Measurements from ENCODE around the gene BPI.
"Not testable (repeated sequence)": the region's sequence is repeated elsewhere in the genome, so short reads cannot be mapped to it uniquely, and the experiment has no call there.

The BPI gene

GRCh38 chr20:38339521-38339896, 35.6 kb downstream of the BPI start:
- DNase-seq, result not testable (repeated sequence)

DNA sequence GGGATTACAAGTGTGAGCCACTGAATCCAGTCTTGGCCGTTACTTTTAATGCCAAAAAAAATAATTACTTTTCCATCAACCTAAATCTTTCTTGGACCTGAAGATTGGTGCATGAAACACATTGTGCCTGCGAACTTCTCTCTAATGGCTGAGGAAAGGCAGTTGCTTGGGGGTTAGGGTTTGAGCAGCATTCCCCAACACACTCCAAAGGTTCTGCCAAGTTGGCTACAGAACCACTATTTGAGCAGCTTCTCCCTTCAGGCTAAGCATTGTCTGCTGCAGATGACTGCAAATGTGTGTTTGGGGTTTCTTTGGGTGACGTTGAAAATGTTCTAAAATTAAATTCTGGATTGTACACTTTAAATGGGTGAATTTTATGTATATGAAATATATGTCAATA, 36.0 kb downstream of the BPI start:
- no peak for DNase-seq

- no peak for DNase-seq
Observed at GRCh38 chr20:38340693-38341092, 36.7 kb downstream of the BPI start.

- DNase-seq, result no peak
Observed at GRCh38 chr20:38342216-38342615, 38.3 kb downstream of the BPI start.

DNA sequence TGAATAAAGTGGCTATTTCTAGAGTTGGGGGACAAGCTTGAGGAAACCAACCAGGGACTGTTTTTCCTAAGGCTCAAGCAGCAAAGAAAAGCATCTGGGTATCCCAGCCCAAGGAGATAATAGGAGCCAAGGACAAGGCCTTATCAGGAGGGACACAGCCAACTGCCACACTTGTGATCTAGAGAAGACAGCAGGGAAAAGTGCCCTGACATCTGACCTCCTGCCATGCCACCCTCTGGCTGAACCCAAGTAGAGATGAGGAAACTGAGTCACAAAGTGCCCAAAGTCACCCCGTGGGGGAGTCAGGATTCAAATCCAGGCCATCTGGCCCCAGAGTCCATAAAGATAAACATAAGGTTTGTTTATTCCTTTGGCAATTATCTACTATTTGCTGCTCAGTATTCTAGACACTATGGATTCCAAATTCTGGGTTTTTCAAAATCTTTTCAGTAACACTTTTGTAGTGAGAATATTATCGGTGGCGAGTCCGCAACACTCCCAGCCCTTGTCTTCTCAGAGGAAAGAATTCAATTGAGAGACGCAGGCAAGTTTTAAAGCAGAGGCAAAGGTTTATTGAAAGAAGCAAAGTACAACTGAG, 38.9 kb downstream of the BPI start:
- DNase-seq, result no peak

GRCh38 chr20:38343311-38344106, 39.6 kb downstream of the BPI start:
- no peak for DNase-seq

- DNase-seq, result no peak
Observed at GRCh38 chr20:38344107-38344701, 40.2 kb downstream of the BPI start.

DNA sequence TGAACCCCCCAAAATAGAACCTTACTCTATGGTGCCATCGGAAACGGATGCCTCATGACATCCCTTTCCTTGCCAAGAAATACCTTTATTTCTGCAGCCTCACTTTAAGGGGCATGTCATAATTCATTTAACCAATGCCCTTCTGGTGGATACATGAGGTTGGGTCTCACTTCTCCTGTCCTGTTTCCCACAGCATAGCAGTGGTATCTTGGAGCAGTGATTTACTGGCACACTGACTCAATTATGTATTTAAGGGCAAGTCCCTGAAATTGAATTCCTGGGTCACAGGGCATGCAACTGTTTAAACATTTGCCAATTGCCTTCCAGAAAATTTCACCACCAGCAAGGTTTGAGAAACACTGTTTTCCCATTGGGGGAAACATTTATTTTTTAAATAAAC, 41.7 kb downstream of the BPI start:
- DNase-seq, result no peak

- no peak for DNase-seq
Observed at GRCh38 chr20:38346247-38346651, 42.3 kb downstream of the BPI start, which contains the start of gene LBP. LBP (plus strand) TSS chr20:38346482; CDS start chr20:38346517, 35 bp downstream.

DNA sequence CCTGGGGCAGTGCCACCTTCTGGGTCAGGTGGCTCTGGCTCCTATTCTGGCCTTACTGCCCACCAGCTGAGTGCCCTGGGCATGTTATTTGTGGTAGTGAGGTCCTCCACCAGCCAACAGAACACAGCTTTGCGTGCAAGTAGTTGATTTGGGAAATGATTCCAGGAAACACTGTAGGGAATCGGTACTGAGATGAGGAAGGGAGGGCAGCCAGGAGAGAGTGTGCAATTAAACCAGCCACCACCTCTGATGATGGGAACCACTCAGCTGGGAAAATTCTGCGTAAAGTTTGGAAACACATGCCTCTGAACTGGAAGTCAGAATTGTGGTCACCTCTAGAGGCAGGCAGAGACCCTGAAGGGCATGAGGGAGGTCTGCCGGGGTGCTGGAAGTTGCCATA, 42.8 kb downstream of the BPI start:
- DNase-seq, result no peak

- no peak for DNase-seq
Observed at GRCh38 chr20:38349856-38350255, 45.9 kb downstream of the BPI start.

- no peak for DNase-seq
Observed at GRCh38 chr20:38350879-38351775, 47.2 kb downstream of the BPI start.

DNA sequence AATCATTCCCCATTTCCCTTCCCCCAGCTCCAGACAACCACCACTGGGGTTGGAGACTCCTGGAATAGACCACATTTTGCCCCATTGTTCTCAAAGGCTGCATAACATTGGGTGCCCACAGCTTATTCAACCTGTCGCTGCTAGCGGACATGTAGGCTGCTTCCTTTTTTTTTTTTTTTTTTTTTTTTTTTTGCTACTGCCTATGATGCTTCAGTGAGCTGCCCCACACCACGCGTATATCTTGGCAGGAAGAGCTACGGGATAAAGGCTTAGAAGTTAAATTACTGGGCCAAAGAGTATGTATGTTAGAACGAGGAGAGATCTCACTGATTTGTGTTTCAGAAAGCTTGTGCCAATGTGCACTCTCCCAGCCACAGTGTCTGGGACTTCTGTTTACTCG, 49.4 kb downstream of the BPI start:
- DNase-seq, result no peak

DNA sequence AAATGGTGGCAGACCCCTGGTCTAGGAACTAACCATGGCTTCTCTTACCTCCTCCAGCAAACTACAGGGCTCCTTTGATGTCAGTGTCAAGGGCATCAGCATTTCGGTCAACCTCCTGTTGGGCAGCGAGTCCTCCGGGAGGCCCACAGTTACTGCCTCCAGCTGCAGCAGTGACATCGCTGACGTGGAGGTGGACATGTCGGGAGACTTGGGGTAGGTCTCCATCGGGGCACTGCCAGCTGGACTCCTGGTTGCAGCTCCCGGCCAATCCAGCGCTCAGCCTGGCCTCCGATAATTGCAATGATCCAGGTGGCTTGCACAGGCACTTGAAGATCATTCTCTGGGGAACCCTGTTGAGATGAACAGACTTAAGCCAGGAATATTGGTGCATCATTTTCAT, 50.3 kb downstream of the BPI start:
- no peak for DNase-seq

- DNase-seq, result no peak
Observed at GRCh38 chr20:38355161-38356012, 51.4 kb downstream of the BPI start.

- DNase-seq, result no peak
Observed at GRCh38 chr20:38357653-38358207, 53.8 kb downstream of the BPI start.

DNA sequence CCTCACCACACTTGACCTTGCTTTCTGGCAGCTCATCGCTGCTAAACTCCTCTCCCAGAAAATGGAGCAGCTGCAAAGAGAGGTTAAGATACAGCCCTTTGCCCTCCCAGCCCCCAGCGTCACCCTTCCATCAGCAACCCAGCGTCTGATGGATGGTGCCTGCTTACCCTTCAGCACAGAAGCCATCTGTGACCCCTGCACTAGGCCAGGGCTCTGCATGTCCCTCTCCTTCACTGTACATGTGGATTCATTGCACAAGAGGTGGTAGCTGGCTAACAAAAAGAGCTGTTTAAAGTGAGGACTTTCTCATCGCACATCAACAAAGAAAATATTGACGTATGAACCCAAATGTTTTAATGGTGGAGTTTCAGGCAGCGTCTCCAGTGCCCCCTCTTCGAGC, 54.6 kb downstream of the BPI start:
- DNase-seq, result no peak

DNA sequence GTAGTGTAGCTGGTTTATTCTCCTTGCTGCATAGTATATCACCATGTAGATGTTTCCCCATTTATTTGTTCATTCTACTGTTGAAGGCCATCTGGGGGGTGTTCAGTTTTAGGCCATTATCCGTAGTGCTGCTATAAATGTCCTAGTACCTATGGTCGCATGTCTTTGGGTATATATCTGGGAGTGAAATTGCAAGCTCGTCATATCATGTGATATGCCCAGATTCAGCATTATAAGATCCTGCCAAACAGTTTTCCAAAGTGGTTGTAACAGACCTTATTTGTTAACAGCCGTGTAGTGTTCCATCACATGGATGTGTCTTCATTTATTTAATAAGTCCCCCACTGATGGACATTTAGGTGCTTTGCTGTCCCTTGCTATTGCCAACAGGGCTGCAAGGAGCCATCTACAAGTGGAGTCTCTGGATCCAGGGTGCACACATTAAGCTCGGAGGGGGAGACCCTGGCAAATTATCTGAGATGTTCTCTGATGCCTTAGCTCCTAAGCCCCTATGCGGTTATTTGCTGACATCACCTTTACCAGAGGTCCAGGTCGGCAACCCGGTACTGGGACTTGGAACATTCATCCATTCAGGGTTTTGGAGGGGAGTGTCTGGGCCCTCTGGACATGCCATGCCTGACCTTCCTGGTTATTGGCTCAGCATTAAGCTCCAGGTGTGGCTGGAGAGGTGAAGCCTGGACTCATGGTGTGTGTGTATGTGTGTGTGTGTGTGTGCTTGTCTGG, 59.2 kb downstream of the BPI start:
- DNase-seq, result no peak

DNA sequence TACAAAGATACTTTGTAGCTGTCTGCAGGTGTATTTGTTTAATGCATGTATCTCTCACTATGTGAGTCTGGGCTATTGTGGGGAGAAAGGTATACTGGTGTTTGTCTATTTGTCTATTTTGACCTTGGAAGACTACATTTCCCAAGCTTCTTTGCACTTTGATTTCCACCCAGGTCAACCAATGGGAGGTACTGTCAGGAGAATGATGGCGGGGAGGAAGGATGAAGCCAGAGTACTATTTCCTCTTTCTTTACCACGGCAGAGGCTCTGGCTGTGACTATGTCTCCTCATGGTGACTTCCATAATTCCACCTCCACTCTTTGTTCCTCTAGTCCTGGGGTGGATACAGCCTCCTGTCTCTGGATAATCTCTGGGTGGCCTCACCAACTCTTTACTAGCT, 65.4 kb downstream of the BPI start:
- DNase-seq, result no peak

GRCh38 chr20:38372806-38373205, 68.8 kb downstream of the BPI start:
- DNase-seq, result no peak

GRCh38 chr20:38373231-38373867, 69.4 kb downstream of the BPI start:
- DNase-seq, result no peak

Measured in NK-92 treated with Interleukin-12 subunit alpha and Interleukin-12 subunit beta, amount 100 ng/mL, for 24 hours (cell line).